CD1c-positive myeloid dendritic cell (primary cell): ENCODE results near the gene COL6A2.
"Not testable (repeated sequence)": the region's sequence is repeated elsewhere in the genome, so short reads cannot be mapped to it uniquely, and the experiment has no call there.

Experiments
- DNase-seq: peaks from one replicate; pipeline ENCODE4 v3.0.0-alpha.2; 2016; ENCODE audit errors: extremely low spot score

Gene COL6A2

GRCh38 chr21:46078978-46079351 is 18.9 kb upstream of the COL6A2 start:
- DNase-seq = no peak

DNA sequence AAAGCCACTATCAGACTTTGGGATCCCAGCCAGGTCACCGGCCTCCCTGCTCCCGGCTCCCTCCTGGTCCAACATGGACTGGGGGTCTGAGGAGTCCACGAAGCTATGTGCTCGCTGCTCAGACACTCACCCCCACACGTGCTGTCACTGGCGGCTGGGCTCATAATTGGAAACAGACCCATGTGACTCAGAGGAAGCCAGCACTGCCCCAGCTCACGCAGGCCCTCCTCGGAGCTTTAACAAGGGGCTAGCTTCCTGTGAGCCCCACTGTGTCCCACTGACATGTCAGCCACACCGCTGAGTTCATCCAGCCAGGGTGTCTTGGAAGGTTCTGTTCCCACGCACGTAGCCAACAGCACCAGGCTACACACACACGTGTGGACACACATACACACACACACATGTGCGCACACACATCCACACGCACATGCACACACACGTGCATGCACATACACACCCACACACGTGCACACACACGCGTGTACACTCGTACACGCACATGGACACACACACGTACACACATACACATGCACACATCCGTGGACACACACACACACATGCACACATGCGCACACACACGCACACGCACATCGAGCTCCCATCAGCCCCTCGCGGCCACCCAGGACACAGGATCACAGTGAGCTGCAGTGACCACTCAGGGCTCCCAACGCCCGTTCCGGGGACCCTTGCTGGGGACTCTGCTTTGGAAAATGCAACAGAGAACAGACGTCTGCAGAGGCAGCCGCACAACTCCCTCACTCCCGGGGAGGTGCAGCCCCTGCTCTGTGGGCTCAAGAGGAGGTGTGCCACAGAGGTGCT is 18.4 kb upstream of the COL6A2 start:
- DNase-seq = no peak

GRCh38 chr21:46080171-46081021 is 17.5 kb upstream of the COL6A2 start:
- no peak for DNase-seq

DNA sequence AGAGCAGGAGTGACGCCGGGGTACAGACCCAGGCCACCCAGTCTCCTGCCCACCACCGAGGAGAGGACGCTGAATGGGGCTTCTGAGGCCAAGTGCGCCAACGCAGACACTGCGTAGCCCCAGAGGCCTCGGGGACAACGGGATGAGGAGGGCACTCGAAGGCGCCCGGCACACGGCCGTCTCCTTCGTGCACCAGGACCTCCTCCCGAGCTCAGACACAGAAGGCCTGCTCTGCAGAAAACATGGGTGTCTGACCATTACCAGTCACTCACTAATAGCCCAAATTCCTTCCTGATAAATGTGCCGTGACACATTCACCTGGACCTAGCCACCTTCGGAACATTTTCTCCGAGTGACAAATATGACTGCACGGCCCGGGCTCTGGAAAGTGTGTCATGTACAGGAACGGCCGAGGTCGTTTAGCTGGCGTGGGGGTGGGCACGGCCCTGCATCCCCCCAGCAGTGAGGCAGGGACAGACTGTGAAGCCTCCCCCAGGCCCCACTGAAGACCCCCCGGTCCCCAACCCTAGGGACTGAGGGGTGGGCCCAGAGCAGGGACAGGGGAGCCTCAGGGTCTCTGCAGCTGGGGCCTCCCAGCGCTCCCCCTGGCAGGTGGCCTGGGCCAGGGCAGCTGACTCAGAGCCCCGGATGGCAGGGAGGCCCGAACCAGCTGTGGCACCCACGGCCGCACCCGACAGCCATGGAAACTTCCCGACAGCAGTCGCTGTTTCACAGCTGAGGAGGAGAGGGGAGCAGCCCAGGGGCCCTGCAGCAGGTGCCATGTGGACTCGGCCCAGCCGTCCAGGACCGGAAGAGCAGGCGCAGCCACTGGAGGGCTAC is 16.7 kb upstream of the COL6A2 start:
- DNase-seq = no peak

DNA sequence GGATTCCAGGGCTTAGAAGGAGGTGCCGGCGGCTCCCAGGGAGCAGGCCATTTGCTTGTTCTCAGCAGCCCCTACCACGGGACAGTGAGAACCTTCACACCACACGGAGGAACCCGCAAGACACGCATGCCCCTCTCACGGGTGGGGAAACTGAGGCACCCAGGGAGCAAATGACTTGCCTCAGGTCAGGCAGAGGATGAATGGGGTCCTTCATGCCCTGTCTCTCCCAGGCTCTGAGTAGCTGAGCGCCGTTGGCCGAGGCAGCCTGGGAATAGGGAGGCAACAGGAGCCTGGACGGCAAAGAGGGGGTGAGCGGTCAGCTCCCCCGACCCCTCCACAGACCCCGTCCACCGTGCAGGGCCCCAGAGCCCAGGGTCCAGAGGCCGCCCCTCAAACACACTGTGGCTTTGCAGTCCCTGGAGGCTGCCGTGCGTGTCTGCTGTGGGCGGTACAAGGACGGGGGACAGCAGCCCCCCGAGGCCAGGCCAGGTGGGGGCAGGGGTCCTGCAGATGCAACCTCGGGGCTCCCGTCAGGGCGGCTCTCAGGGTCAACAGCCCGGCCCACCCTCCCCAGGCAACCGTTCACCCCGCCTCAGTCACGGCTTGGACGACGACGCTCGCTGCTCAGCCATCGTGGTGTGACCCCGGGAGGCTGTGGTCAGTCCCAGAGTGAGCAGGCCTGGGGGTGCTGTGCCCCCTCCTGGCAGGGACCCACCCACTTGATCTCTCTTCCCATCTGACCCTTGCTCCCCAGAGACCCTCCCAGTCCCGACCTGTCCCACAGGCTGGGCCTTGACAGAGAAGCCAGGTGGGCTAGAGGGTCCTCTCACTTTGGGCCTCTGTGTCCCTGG is 15.8 kb upstream of the COL6A2 start:
- DNase-seq = no peak

DNA sequence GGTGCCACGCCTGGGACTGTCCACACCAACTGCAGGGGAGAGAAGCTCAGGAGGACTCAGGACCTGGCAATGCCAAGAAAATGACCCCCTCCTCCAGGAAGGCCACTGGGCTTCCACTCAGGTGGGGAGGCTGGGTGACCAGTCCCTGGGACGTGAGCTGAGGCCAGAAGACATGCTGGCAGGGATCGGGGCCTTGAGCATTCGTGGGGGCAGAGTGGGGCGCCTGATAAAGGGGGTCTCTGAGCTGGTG is 15.3 kb upstream of the COL6A2 start:
- no peak for DNase-seq

- no peak for DNase-seq
Observed at GRCh38 chr21:46082963-46083790, 14.7 kb upstream of the COL6A2 start.

- DNase-seq = no peak
Observed at GRCh38 chr21:46083791-46084561, 13.9 kb upstream of the COL6A2 start.

GRCh38 chr21:46084709-46085108 is 13.2 kb upstream of the COL6A2 start:
- DNase-seq = no peak

DNA sequence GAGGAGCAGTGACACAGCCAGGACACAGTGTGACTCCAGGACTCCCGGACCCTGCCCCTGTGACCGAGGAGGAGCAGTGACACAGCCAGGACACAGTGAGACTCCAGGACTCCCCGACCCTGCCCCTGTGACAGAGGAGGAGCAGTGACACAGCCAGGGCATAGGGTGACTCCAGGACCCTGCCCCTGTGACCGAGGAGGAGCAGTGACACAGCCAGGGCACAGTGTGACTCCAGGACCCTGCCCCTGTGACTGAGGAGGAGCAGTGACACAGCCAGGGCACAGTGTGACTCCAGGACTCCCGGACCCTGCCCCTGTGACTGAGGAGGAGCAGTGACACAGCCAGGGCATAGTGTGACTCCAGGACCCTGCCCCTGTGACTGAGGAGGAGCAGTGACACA is 12.7 kb upstream of the COL6A2 start:
- DNase-seq = not testable (repeated sequence)

DNA sequence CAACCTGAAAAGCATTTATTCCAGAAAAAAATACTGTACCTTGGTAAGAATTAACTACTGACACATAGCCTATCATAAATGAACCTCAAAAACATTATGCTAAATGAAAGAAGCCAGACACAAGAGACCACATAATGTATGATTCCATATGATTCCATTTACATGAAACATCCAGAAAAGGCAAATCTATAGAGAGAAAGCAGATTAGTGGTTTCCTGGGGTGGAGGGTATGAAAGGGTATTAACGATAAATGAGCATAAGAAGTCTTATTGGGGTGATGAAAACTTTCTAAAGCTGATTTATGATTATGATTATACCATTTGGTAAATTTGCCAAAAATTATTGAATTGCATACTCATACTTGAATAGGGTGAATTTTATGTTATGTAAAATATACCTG is 10.3 kb upstream of the COL6A2 start:
- DNase-seq = no peak

GRCh38 chr21:46088189-46088588 is 9.7 kb upstream of the COL6A2 start:
- no peak for DNase-seq

- no peak for DNase-seq
Observed at GRCh38 chr21:46089285-46089684, 8.6 kb upstream of the COL6A2 start.

DNA sequence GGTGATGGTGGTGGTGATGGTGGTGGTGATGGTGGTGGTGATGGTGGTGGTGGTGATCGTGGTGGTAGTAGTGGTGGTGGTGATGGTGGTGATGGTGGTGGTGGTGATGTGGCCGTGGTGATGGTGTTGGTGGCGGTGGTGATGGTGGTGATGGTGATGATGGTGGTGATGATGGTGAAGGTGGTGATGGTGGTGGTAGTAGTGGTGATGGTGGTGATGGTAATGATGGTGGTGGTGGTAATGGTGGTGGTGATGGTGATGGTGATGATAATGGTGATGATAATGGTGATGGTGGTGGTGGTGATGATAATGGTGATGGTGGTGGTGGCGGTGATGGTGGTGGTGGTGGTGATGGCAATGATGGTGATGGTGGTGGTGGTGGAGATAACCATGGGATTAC is 6.8 kb upstream of the COL6A2 start:
- DNase-seq = no peak

- no peak for DNase-seq
Observed at GRCh38 chr21:46091631-46092025, 6.3 kb upstream of the COL6A2 start.

GRCh38 chr21:46092026-46092764 is 5.7 kb upstream of the COL6A2 start:
- no peak for DNase-seq

GRCh38 chr21:46092811-46093667 is 4.9 kb upstream of the COL6A2 start:
- DNase-seq = no peak
